GM18526 (cell line): ENCODE measurements around the gene NAV2.

Experiments
- POLR2A ChIP-seq: IDR thresholded peaks from 3 replicates; pipeline ENCODE4 v1.6.1; 2011; ENCODE audit not compliant: insufficient read length; ENCODE audit errors: extremely low read depth

NAV2 gene

DNA sequence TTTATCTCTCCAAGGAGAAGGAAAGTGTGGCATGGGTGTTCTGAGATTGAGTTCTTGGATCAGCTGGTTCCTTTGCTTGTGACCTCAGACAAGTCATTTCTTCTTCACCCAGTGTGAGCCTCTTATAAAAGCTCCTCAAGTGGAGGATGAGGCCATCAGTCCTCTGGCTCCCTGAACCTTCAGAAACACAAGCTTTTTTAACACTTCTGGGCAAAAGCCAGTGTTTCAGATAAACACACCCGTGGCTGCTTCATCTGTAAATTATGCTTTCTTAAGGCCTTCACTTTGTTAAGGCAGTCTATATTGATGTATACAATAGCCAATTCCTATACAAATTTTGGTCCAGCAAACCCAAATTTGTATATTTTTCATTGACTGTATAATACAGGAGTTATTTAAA, 267.8 kb downstream of the NAV2 start:
- TF ChIP-seq POLR2A = no peak

DNA sequence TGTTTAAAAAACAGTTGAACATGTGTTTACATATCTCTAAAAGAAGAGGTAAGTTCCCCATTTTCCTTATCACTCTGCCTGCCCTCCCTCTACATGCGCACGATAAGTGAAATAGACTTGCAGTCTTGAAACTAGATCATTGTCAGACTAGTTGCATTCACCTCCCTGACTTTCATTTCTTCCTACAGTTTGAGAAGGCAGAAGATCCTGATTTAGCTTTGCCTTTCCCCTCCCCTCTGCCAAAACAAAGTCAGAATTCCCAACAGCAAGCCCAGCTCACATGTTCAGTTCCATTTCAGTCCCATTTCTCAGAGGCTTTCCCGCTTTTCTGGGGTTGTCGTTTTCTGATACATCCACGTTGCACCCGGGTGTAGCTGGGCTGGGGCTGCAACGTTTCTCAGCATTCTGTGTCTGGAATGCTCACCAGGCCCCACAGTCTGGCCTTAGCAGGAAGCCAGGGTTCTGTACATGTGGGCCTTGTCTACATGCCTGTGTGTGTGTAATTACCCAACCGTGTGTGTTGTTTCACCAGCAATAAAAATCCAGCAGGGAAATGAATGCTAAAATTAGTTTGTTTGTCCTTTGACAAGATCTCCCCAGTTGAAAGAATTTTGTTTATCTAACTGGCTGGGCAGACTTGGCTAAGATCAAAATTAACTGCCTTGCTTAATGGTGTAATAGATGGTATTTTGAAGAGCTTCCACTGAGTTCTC, 268.5 kb downstream of the NAV2 start:
- no peak for TF ChIP-seq POLR2A

- no peak for TF ChIP-seq POLR2A
Observed at GRCh38 chr11:19982774-19983495, 270.3 kb downstream of the NAV2 start.

DNA sequence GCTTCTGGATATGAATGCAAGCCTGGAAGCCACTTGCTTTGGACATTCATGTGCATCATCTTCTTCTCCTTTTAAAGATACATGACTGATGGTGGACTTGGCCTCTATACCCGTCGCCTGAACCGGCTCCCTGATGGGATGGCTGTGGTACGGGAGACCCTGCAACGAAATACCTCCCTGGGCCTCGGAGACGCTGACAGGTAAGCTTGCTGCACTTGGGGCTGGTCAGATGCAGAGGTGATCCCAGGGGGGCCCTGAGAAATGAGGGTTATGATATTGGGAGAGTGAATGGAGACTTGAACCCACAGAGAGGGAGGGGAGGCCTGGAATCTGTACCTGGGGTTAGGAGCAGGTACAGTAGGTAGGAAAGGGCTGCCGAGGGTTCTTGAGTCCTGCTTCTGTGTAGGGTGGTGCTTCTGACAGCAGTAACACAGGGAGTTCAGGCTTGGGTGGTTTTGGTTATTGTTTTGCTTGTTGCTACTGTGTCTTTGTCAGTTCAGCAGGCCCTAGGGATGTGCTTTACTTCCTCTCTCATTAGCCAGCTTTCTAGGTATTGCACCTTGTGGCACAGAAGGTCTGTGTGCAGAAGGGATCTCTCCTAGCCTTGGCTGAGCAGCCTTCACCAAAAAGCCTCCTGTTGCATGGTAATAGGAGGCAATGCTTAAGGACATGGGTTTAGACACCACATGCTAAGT, 271.6 kb downstream of the NAV2 start:
- no peak for TF ChIP-seq POLR2A

GRCh38 chr11:19985111-19985510, 272.5 kb downstream of the NAV2 start:
- no peak for TF ChIP-seq POLR2A

- TF ChIP-seq POLR2A = no peak
Observed at GRCh38 chr11:19987331-19987801, 274.7 kb downstream of the NAV2 start.

DNA sequence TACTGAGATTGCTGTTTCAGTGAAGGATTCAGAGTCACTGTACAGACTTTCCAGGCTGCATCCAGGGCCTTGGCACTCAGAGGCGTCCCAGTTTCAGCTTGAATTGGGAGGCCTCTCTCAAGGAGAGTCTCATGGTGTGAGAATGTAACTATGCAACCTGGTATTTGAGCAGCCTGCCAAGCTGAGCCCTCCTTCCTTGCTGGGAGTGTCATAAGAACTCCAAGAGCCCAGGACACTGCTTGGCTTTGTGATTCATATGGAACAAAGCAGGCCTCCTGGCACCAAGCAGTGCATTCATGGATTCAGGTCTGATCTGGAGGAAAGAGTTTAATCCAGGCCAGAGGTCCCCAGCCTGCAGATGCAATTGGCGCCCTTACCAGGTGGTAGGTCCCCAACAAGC, 276.0 kb downstream of the NAV2 start:
- no peak for TF ChIP-seq POLR2A

GRCh38 chr11:19989191-19989590, 276.6 kb downstream of the NAV2 start:
- no peak for TF ChIP-seq POLR2A

- TF ChIP-seq POLR2A = no peak
Observed at GRCh38 chr11:19992162-19992561, 279.5 kb downstream of the NAV2 start.

GRCh38 chr11:19992998-19993397, 280.4 kb downstream of the NAV2 start:
- TF ChIP-seq POLR2A = no peak

GRCh38 chr11:19994672-19995071, 282.0 kb downstream of the NAV2 start:
- no peak for TF ChIP-seq POLR2A

GRCh38 chr11:19995145-19995544, 282.5 kb downstream of the NAV2 start:
- no peak for TF ChIP-seq POLR2A

DNA sequence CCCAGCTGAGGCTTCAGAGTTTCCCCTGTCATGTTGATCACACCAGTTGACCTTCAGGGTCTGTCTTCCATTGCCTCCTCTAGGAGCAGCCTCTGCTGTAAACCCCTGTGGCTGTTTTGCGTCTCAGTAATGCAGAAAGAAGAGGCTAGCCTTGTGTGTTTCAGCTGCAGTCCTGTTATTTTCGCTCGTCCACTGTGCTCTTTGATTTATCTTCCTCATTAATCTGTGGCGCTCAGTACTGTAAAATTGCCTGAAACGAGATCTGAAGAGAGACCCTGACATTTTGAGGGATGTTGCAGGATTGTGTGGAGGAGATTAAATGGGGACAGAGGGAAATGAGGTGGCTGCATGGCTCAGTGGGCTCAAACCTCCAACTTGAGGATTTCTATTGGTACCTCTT, 283.9 kb downstream of the NAV2 start:
- TF ChIP-seq POLR2A = no peak

GRCh38 chr11:20000022-20000350, 287.3 kb downstream of the NAV2 start:
- TF ChIP-seq POLR2A = no peak

GRCh38 chr11:20000351-20001134, 287.9 kb downstream of the NAV2 start:
- no peak for TF ChIP-seq POLR2A

GRCh38 chr11:20002312-20003216, 289.9 kb downstream of the NAV2 start:
- TF ChIP-seq POLR2A = no peak
